ENCODE measurements around the gene ABCC8. TPM values are rescaled to one million over a fixed set of nuclear protein-coding genes. Genes with fewer than 3 reads are reported as not detected.

ABCC8 gene
- total RNA-seq, 4 donors from 2014 or later = 0.23 to 1.9 (median 0.62) TPM; not detected in 1

GRCh38 chr11:17449158-17449557 is 27.5 kb downstream of the ABCC8 start:
- WGBS, 2 donors (ENCODE audit: low coverage in 1 of 2) = 69 to 100% methylated on average over 1 to 2 of the region's 8 CpGs
- no peak overlapping the region for H3K4me3 ChIP-seq
- H3K27me3 ChIP-seq = peaks cover 30% of the 10 kb centered on the region
- no peaks in the 10 kb centered on the region for H3K4me1 ChIP-seq
- ATAC-seq = no peak
- TF ChIP-seq EP300 (IDR thresholded peaks at IDR 0.05) (no peak), POLR2AphosphoS5 (IDR thresholded peaks at IDR 0.05) (no peak), POLR2A (IDR thresholded peaks at IDR 0.05) (no peak)
- TF ChIP-seq, protein P1, sequence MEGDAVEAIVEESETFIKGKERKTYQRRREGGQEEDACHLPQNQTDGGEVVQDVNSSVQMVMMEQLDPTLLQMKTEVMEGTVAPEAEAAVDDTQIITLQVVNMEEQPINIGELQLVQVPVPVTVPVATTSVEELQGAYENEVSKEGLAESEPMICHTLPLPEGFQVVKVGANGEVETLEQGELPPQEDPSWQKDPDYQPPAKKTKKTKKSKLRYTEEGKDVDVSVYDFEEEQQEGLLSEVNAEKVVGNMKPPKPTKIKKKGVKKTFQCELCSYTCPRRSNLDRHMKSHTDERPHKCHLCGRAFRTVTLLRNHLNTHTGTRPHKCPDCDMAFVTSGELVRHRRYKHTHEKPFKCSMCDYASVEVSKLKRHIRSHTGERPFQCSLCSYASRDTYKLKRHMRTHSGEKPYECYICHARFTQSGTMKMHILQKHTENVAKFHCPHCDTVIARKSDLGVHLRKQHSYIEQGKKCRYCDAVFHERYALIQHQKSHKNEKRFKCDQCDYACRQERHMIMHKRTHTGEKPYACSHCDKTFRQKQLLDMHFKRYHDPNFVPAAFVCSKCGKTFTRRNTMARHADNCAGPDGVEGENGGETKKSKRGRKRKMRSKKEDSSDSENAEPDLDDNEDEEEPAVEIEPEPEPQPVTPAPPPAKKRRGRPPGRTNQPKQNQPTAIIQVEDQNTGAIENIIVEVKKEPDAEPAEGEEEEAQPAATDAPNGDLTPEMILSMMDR (IDR thresholded peaks at IDR 0.05) = no peak
- no peak overlapping the region for H3K27ac ChIP-seq
- H3K36me3 ChIP-seq = no peaks in the 10 kb centered on the region
- no peaks in the 10 kb centered on the region for H3K9me3 ChIP-seq

DNA sequence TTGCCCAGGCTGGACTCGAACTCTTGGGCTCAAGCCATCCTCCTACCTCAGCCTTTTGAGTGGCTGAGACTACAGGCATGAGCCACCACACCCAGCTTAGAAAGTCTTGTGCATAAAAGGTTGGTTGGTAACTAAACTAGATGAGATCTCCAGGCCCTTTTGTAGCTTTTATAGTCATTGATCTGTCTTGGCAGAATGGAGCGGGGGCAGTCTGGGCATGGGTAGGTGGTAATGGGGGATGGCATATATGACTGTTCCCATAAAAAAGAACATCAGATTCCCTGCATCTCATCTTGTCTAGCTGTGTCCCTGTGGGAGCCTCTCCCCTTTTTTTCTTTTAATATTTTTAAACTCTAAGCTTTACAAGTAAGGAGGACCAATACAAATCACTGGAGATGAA is 30.2 kb downstream of the ABCC8 start:
- TF ChIP-seq, protein P1 (IDR thresholded peaks at IDR 0.05) = no peak
- TF ChIP-seq POLR2A (IDR thresholded peaks at IDR 0.05) (no peak), EP300 (IDR thresholded peaks at IDR 0.05) (no peak), POLR2AphosphoS5 (IDR thresholded peaks at IDR 0.05) (no peak)
- peaks cover 0 to 4% (median 0%) of the 10 kb centered on the region in 3 donors for H3K9me3 ChIP-seq
- H3K36me3 ChIP-seq = no peaks in the 10 kb centered on the region
- no peaks in the 10 kb centered on the region for H3K4me1 ChIP-seq
- 75 to 88% methylated on average over 2 of the region's 2 CpGs for whole genome bisulfite sequencing, 2 donors (ENCODE audit: low coverage in 1 of 2)
- H3K27me3 ChIP-seq = peaks cover 37% of the 10 kb centered on the region
- no peak overlapping the region for H3K27ac ChIP-seq
- no peak overlapping the region for H3K4me3 ChIP-seq
- no peak for ATAC-seq

GRCh38 chr11:17445240-17445795 is 31.3 kb downstream of the ABCC8 start:
- no peaks in the 10 kb centered on the region for H3K36me3 ChIP-seq
- H3K4me1 ChIP-seq = no peaks in the 10 kb centered on the region
- TF ChIP-seq, protein P1 (IDR thresholded peaks at IDR 0.05) = no peak
- TF ChIP-seq POLR2AphosphoS5 (IDR thresholded peaks at IDR 0.05) = no peak
- TF ChIP-seq POLR2A (IDR thresholded peaks at IDR 0.05) = no peak
- no peak for TF ChIP-seq EP300 (IDR thresholded peaks at IDR 0.05)
- no peak overlapping the region for H3K27ac ChIP-seq
- WGBS, 2 donors (ENCODE audit: low coverage in 1 of 2) = 65 to 94% methylated on average over 3 to 4 of the region's 5 CpGs
- no peak overlapping the region for H3K4me3 ChIP-seq
- peaks cover 0 to 10% (median 0%) of the 10 kb centered on the region in 3 donors for H3K9me3 ChIP-seq
- peaks cover 37% of the 10 kb centered on the region for H3K27me3 ChIP-seq
- ATAC-seq = no peak

GRCh38 chr11:17443926-17444690 is 32.5 kb downstream of the ABCC8 start:
- Histone ChIP-seq H3K27ac (no peak overlapping the region), H3K4me1 (no peaks in the 10 kb centered on the region), H3K4me3 (no peak overlapping the region), H3K27me3 (peaks cover 49% of the 10 kb centered on the region), H3K36me3 (no peaks in the 10 kb centered on the region), H3K9me3 (peaks cover 0 to 10% (median 0%) of the 10 kb centered on the region in 3 donors)
- no peak for TF ChIP-seq POLR2A (IDR thresholded peaks at IDR 0.05)
- no peak for TF ChIP-seq POLR2AphosphoS5 (IDR thresholded peaks at IDR 0.05)
- TF ChIP-seq, protein P1 (IDR thresholded peaks at IDR 0.05) = no peak
- TF ChIP-seq EP300 (IDR thresholded peaks at IDR 0.05) = no peak
- WGBS, 2 donors (ENCODE audit: low coverage in 1 of 2) = no CpG with 5 or more reads among the region's 2 CpGs
- no peak for ATAC-seq

- TF ChIP-seq, protein P1 (IDR thresholded peaks at IDR 0.05) = no peak
- TF ChIP-seq POLR2AphosphoS5 (IDR thresholded peaks at IDR 0.05) (no peak), EP300 (IDR thresholded peaks at IDR 0.05) (no peak), POLR2A (IDR thresholded peaks at IDR 0.05) (no peak)
- Histone ChIP-seq H3K4me1 (no peaks in the 10 kb centered on the region), H3K4me3 (no peak overlapping the region), H3K36me3 (no peaks in the 10 kb centered on the region), H3K27me3 (peaks cover 56% of the 10 kb centered on the region), H3K9me3 (peaks cover 0 to 10% (median 0%) of the 10 kb centered on the region in 3 donors), H3K27ac (no peak overlapping the region)
- no peak for ATAC-seq
- 81 to 93% methylated on average over 2 of the region's 2 CpGs for WGBS, 2 donors (ENCODE audit: low coverage in 1 of 2)
These were observed 33.2 kb downstream of the ABCC8 start for GRCh38 chr11:17443423-17443822.
